ENCODE data around the gene TAAR2. TPM values are rescaled to one million over a fixed set of nuclear protein-coding genes. Genes with fewer than 3 reads are reported as not detected.
A peak's percentile ranks its signal among the peaks of the same experiment; 100 is the strongest.

The TAAR2 gene
- total RNA-seq, 1 donor: not detected

DNA sequence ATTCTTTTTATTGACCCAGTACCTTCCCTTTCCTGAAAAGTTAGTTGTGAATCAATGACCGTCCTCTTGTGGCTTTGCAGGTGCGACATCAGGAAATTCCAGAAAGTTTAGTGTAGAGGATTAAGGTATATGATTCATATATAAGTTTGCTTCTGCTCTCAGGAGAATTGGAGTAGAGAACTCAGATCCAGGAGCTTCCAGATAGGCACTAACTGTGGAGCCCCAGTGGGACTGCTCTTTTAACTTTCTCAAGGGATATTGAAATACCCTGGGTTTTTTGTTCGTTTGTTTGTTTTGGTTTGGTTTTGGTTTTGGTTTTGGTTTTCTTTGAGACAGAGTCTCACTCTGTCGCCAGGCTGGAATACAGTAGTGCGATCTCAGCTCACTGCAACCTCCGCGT, 9.5 kb downstream of the TAAR2 start:
- no peaks in the 10 kb centered on the region for H3K36me3 ChIP-seq (ENCODE audit: insufficient read depth, low read length)
- H3K4me1 ChIP-seq (ENCODE audit: insufficient read depth, low read length): no peaks in the 10 kb centered on the region
- peak overlapping the region; percentile 38 for H3K4me2 ChIP-seq (ENCODE audit: insufficient read depth, low read length)
- no peaks in the 10 kb centered on the region for H4K20me1 ChIP-seq (ENCODE audit: insufficient read depth, low read length)
- no peak for DNase-seq (ENCODE audit: insufficient read length, low spot score, missing footprints)
- no peaks in the 10 kb centered on the region for H3K79me2 ChIP-seq (ENCODE audit: insufficient read depth, low read length)
- peak overlapping the region; percentile 35 for H3K4me3 ChIP-seq (ENCODE audit: insufficient read depth, low read length)
- peaks cover 15% of the 10 kb centered on the region for H3K27me3 ChIP-seq (ENCODE audit: insufficient read depth, low read length)
- H2AFZ ChIP-seq (ENCODE audit: low read length): no peak overlapping the region
- TF ChIP-seq, protein P1, sequence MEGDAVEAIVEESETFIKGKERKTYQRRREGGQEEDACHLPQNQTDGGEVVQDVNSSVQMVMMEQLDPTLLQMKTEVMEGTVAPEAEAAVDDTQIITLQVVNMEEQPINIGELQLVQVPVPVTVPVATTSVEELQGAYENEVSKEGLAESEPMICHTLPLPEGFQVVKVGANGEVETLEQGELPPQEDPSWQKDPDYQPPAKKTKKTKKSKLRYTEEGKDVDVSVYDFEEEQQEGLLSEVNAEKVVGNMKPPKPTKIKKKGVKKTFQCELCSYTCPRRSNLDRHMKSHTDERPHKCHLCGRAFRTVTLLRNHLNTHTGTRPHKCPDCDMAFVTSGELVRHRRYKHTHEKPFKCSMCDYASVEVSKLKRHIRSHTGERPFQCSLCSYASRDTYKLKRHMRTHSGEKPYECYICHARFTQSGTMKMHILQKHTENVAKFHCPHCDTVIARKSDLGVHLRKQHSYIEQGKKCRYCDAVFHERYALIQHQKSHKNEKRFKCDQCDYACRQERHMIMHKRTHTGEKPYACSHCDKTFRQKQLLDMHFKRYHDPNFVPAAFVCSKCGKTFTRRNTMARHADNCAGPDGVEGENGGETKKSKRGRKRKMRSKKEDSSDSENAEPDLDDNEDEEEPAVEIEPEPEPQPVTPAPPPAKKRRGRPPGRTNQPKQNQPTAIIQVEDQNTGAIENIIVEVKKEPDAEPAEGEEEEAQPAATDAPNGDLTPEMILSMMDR (IDR thresholded peaks at IDR 0.05; ENCODE audit: extremely low read depth, low read depth, low read length): no peak
- H3K9me3 ChIP-seq (ENCODE audit: low read depth, low read length): no peaks in the 10 kb centered on the region
- H3K27ac ChIP-seq (ENCODE audit: low read depth, low read length): no peak overlapping the region

DNA sequence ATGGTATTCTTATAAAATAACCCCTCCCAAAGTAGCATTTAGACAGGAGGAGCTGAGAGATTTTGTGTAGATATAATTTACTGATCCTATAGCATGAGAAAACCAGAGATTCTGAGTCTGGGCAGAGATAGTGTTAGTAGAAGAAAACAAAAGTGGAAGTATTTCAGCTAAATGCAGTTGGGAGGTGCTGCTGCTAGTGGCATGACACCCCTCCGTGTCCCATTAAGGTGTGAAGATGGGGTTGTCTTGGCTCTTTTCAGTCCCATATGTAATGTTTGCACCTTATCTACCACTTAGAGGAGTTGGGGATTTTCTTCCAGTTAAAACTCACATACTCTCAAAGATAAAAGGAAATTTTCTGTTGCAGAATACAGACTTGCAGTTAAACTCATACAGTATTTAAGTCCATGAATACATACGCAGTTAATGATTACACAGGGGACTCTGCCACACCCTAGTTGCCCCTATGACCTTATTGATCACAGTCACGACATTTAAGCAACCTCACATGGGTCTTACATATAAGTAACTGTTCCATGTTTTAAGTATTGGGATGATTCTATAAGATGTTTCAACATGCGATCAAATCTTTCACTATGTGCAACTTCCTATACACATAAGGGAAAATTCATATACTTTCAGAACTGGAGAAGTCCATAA, 11.5 kb downstream of the TAAR2 start:
- no peaks in the 10 kb centered on the region for H3K36me3 ChIP-seq (ENCODE audit: insufficient read depth, low read length)
- no peaks in the 10 kb centered on the region for H4K20me1 ChIP-seq (ENCODE audit: insufficient read depth, low read length)
- H3K4me1 ChIP-seq (ENCODE audit: insufficient read depth, low read length): no peaks in the 10 kb centered on the region
- H2AFZ ChIP-seq (ENCODE audit: low read length): no peak overlapping the region
- H3K27me3 ChIP-seq (ENCODE audit: insufficient read depth, low read length): peaks cover 12% of the 10 kb centered on the region
- no peak overlapping the region for H3K4me3 ChIP-seq (ENCODE audit: insufficient read depth, low read length)
- no peaks in the 10 kb centered on the region for H3K79me2 ChIP-seq (ENCODE audit: insufficient read depth, low read length)
- H3K4me2 ChIP-seq (ENCODE audit: insufficient read depth, low read length): no peak overlapping the region
- no peak for DNase-seq (ENCODE audit: insufficient read length, low spot score, missing footprints)
- TF ChIP-seq, protein P1 (IDR thresholded peaks at IDR 0.05; ENCODE audit: extremely low read depth, low read depth, low read length): no peak
- H3K27ac ChIP-seq (ENCODE audit: low read depth, low read length): no peak overlapping the region
- H3K9me3 ChIP-seq (ENCODE audit: low read depth, low read length): no peaks in the 10 kb centered on the region

GRCh38 chr6:132611616-132612015, 12.5 kb downstream of the TAAR2 start:
- Histone ChIP-seq H3K4me1 (ENCODE audit: insufficient read depth, low read length) (no peaks in the 10 kb centered on the region), H4K20me1 (ENCODE audit: insufficient read depth, low read length) (no peaks in the 10 kb centered on the region), H3K36me3 (ENCODE audit: insufficient read depth, low read length) (no peaks in the 10 kb centered on the region), H3K4me2 (ENCODE audit: insufficient read depth, low read length) (no peak overlapping the region), H3K27ac (ENCODE audit: low read depth, low read length) (no peak overlapping the region), H2AFZ (ENCODE audit: low read length) (no peak overlapping the region), H3K27me3 (ENCODE audit: insufficient read depth, low read length) (peaks cover 6% of the 10 kb centered on the region), H3K79me2 (ENCODE audit: insufficient read depth, low read length) (no peaks in the 10 kb centered on the region), H3K4me3 (ENCODE audit: insufficient read depth, low read length) (no peak overlapping the region), H3K9me3 (ENCODE audit: low read depth, low read length) (no peaks in the 10 kb centered on the region)
- TF ChIP-seq, protein P1 (IDR thresholded peaks at IDR 0.05; ENCODE audit: extremely low read depth, low read depth, low read length): no peak
- DNase-seq (ENCODE audit: insufficient read length, low spot score, missing footprints): no peak

DNA sequence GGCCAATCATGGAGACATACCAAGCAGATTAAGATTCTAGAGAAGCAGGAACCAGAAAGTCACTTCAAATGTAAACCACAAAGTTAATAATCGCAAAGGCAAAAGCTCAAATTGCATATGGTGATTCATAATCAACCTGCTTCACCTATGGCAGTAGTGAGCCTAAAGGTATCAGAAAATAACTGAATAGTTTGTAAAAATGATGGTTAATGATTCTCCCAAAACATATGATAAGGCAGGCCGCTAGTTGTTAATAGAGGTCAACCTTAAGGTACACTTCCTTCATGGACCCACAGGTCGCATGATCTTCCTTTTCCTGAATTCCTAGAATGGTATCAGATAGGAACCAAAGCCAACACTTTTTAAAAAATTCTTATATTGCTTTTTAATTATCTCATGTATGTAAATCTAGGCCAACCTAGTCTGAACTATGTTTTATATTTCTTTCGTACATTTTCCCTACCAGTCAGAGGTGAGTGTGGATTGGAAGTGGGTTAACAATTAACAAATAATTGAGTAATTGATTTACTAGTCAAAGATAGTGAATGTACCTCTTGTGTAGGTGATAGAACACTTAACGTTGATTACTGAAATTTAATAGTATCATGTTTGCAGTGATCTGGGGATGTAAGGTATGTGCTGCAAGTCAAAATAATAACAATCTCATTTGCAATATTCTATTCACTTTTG, 16.4 kb downstream of the TAAR2 start:
- Histone ChIP-seq H4K20me1 (ENCODE audit: insufficient read depth, low read length) (no peaks in the 10 kb centered on the region), H3K27me3 (ENCODE audit: insufficient read depth, low read length) (peaks cover 6% of the 10 kb centered on the region), H3K4me1 (ENCODE audit: insufficient read depth, low read length) (no peaks in the 10 kb centered on the region), H3K27ac (ENCODE audit: low read depth, low read length) (no peak overlapping the region), H3K79me2 (ENCODE audit: insufficient read depth, low read length) (no peaks in the 10 kb centered on the region), H3K4me2 (ENCODE audit: insufficient read depth, low read length) (no peak overlapping the region), H3K9me3 (ENCODE audit: low read depth, low read length) (no peaks in the 10 kb centered on the region), H3K4me3 (ENCODE audit: insufficient read depth, low read length) (no peak overlapping the region), H2AFZ (ENCODE audit: low read length) (no peak overlapping the region), H3K36me3 (ENCODE audit: insufficient read depth, low read length) (no peaks in the 10 kb centered on the region)
- peak; percentile 6 for DNase-seq (ENCODE audit: insufficient read length, low spot score, missing footprints)
- TF ChIP-seq, protein P1 (IDR thresholded peaks at IDR 0.05; ENCODE audit: extremely low read depth, low read depth, low read length): no peak

Data from osteoblast (primary cell).